Measurements from ENCODE around the gene CLIC1. TPM values are rescaled to one million over a fixed set of nuclear protein-coding genes. Genes with fewer than 3 reads are reported as not detected.

The CLIC1 gene
- total RNA-seq, 2 experiments from 2014 or later: 425 to 456 TPM

DNA sequence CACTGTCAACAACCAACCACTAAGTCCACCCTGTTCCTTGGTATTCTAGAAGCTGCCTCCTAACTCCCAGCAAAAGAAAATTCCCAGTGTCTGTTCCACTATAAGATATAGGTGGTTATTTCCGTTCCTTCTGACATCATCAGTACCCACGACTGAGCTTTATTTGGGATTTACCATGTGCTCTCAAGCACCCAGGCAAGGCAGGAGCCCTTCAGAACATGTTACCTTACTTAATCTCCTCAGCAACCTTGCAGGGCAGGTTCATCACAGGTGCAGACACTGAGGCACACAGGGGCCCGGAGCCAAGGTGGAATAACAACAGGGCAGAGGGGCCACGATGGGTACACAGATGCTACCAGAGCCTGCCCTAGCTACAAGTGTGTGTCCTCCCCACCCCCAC is 44.0 kb downstream of the CLIC1 start:
- DNase-seq (no peak), ATAC-seq (ENCODE audit: low read depth) (no peak)
- H3K9me3 Mint-ChIP-seq: no peaks in the 10 kb centered on the region
- peaks cover 3% of the 10 kb centered on the region for H3K4me1 Mint-ChIP-seq
- no peak overlapping the region for H3K4me3 Mint-ChIP-seq
- POLR2A ChIA-PET: interaction anchor here (1.4 kb wide), 1 partner anchor 11 kb away, joined by 4 read pairs; the partner anchor contains the start of gene ABHD16A
- no peak overlapping the region for H3K27ac Mint-ChIP-seq
- H3K27me3 Mint-ChIP-seq: no peaks in the 10 kb centered on the region
- H3K36me3 Mint-ChIP-seq: peaks cover 9% of the 10 kb centered on the region

DNA sequence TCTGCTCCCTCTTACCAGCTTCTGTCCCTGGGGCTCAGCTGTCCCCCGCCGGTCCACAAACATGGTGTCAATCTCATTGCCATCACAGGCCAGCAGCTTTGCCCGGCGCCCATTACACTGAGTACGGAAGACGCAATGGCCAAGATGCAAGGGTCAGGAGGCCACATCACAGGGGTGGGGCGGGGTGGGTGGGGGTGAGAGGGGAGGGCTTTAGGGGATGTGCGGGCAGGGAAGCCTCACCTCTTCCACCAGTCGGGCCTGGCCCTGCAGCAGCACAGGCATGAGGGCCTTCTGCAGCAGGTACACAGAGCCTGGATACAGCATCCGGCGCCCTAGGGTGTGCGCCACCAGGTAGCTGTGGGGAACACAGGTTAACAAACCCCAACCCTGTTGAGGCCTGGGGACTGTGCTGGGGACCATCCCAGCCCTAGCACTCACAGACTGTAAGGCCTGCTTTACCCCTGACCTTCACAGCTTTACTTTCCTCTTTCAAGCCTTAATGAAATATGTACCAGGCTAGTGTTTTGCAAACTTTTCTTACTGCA is 44.7 kb downstream of the CLIC1 start:
- POLR2A ChIA-PET: interaction anchor here (1.4 kb wide), 1 partner anchor 12 kb away, joined by 4 read pairs; the partner anchor contains the start of gene ABHD16A
- ATAC-seq (ENCODE audit: low read depth) (no peak), DNase-seq (no peak)
- no peaks in the 10 kb centered on the region for H3K9me3 Mint-ChIP-seq
- H3K4me1 Mint-ChIP-seq: no peaks in the 10 kb centered on the region
- peaks cover 5% of the 10 kb centered on the region for H3K36me3 Mint-ChIP-seq
- H3K27me3 Mint-ChIP-seq: no peaks in the 10 kb centered on the region
- H3K27ac Mint-ChIP-seq: no peak overlapping the region
- no peak overlapping the region for H3K4me3 Mint-ChIP-seq

DNA sequence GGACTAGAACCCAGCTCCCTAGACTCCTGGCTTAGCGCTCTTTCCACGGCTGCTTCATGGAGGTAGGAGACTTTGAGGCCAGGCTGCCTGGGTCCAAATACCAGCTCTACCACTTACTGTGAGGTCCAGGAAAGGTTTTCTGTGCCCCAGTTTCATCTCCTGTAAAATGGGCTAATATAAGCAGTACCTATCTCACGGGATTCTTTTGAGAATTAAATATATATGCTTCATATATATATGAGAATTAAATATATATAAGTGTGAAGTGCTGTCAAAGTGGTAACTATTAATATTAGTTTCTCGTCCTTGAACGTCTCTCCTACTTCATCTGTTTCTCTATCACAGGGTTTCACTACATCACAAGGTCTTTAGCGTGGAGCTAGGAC is 45.3 kb downstream of the CLIC1 start:
- Mint-ChIP-seq H3K9me3 (no peaks in the 10 kb centered on the region), H3K4me1 (no peaks in the 10 kb centered on the region), H3K36me3 (peaks cover 5% of the 10 kb centered on the region), H3K4me3 (no peak overlapping the region), H3K27me3 (no peaks in the 10 kb centered on the region), H3K27ac (no peak overlapping the region)
- POLR2A ChIA-PET: no interaction called here
- DNase-seq (no peak), ATAC-seq (ENCODE audit: low read depth) (no peak)

DNA sequence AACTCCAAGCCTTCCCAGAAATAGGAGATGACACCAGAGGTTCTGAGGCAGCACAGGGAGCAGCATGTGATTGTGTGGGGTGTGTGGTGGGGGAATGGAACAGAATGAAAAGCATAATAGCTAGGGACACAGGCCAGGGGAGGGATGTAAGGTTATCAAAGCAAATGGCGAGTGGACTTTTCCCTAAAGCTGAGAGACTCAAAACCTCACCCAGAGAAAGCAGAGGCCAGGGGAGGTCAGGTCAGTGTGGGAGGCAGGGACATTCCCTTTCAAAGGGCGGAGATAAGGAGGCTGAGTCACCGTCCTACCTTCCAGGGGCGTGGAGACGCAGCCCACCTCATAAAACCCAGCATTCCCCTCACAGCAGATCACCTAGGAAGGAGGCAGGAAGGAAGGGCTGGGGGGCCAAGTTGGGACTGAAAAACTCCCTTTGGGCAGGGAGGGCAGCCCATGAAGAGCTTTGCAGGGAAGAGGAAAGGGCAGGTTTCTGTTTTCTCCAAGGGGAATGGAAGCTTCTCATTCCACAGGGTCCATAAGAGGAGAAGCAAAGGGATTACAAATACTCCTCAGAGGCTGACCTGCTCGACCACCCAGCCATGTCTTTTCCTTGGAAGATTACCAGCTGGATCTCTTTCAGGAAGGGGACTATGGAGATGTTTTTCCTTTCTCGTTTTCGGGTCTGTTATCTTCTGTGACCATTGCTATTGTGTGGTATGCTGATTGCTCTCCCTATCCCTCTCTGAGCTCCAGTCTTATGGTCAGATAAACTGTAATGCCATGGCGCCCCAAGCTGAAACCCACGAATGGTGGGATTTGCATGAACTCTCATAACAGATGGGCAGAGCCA is 45.9 kb downstream of the CLIC1 start:
- Mint-ChIP-seq H3K4me3 (no peak overlapping the region), H3K9me3 (no peaks in the 10 kb centered on the region), H3K4me1 (no peaks in the 10 kb centered on the region), H3K36me3 (peaks cover 5% of the 10 kb centered on the region), H3K27me3 (no peaks in the 10 kb centered on the region), H3K27ac (no peak overlapping the region)
- POLR2A ChIA-PET: interaction anchor here (1.1 kb wide), 1 partner anchor 49 kb away, joined by 3 read pairs; the partner anchor contains the start of gene MSH5
- ATAC-seq (ENCODE audit: low read depth) (no peak), DNase-seq (no peak)

DNA sequence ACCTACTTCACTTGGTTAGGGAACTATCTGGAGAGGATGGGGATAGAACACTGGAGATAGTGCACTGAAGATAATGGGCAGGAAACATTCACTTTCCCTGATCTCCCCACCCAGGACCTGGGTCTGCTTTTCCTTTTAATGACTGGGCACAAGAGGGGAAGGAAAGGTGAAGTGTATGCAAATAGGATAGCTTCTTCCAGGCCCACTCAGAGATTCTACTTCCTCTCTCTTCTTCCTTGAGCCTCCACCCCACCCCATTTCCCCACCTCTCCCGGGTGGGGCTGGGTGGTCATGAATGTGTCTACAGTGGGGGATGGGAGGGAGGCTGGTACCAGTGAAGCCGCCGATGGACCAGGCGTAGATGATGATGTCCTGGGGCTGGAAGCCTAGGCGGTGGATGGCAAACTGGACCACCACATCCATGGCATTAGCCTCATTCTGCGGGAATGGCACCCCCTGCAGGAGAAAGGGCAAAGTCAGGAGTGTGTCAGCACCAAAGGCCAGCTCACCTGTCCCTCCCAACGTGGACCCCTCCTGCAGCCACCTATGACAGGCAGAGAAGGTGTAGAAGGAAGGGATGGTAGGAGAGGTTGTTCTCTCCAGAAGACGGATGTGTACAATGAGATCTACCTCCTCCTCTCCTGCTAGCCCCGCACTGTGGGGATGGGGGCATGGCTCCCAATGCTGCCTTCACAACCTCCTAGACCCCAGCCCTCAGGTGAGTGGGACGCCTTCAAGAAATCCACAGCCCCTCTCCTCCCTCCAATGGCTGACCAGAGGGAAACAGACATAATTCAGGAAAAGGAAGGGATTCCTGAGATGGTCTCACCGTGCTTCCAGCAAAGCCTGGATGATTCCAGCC is 46.9 kb downstream of the CLIC1 start:
- POLR2A ChIA-PET: interaction anchor here (1.1 kb wide), 1 partner anchor 50 kb away, joined by 3 read pairs; the partner anchor contains the start of gene MSH5
- Mint-ChIP-seq H3K4me3 (no peak overlapping the region), H3K27me3 (no peaks in the 10 kb centered on the region), H3K36me3 (peaks cover 5% of the 10 kb centered on the region), H3K9me3 (no peaks in the 10 kb centered on the region), H3K4me1 (no peaks in the 10 kb centered on the region), H3K27ac (peak overlapping the region; percentile 41)
- ATAC-seq (ENCODE audit: low read depth) (peak; percentile 33), DNase-seq (no peak)

DNA sequence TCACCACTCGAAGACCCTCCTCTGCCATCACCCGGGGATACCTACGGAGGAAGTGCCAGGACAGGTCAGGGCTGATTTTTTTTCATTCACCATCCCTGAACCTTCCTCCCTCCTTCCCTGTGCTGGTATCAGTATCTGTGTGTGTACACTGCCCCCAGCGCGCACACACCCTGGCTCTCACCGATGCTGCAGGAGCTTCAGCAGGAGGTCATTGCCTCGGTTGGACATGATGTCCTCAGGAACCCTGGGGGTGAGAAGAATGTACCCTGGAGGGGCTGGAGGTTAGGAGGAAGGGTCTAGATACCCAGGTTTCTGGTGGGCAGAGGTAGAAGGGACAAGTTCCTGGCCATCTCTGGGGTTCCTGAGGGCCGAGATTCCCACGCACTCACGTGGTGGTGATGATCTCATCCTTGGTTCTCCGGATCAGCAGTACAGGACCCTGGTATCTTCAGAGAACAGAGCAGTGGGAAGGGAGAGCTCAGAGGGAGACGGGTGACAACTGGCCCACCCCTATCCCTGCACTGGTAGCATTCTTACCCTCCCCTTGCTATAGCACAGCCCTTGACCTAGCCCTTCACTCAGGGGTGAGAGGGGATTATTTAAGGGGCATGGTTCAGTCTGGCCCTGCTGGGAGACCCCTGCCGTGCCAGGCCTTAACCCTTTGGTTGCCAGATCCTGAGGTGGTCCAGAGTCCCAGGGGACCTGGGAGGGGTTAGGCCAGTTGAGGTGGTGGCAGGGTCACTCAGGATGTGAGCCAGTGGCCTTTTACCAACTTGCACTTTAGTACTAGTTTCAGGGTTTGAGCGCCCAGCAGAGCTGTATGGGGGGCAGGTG is 48.3 kb downstream of the CLIC1 start:
- Mint-ChIP-seq H3K4me1 (no peaks in the 10 kb centered on the region), H3K4me3 (no peak overlapping the region), H3K9me3 (no peaks in the 10 kb centered on the region), H3K27ac (no peak overlapping the region), H3K27me3 (no peaks in the 10 kb centered on the region), H3K36me3 (peaks cover 4% of the 10 kb centered on the region)
- POLR2A ChIA-PET: no interaction called here
- no peak for ATAC-seq (ENCODE audit: low read depth)
- no peak for DNase-seq

DNA sequence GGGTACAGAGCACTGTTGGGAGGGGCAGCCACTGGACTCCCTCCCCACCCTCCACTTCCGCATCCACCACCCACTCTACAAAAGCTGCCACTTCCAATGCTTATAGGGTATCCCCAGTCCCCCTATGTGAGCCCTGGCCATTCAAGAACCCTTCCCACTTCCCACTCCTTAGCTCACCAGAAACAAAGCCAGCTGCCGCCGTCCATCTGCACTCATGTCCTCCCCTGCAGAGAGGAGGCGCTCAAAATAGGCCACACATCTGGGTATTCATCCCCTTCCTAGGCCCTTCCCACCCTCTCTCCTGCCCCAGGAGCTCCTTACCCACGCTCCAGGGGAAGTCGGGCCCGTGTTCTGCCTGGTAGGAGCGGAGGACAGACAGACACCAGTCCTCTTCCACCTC is 49.0 kb downstream of the CLIC1 start:
- peaks cover 4% of the 10 kb centered on the region for H3K36me3 Mint-ChIP-seq
- no peak for ATAC-seq (ENCODE audit: low read depth)
- no peaks in the 10 kb centered on the region for H3K9me3 Mint-ChIP-seq
- H3K27ac Mint-ChIP-seq: no peak overlapping the region
- no peaks in the 10 kb centered on the region for H3K4me1 Mint-ChIP-seq
- no peak for DNase-seq
- H3K4me3 Mint-ChIP-seq: no peak overlapping the region
- H3K27me3 Mint-ChIP-seq: no peaks in the 10 kb centered on the region
- POLR2A ChIA-PET: interaction anchor here (1.1 kb wide), 1 partner anchor 12 kb away, joined by 3 read pairs; no protein-coding TSS in a partner anchor

DNA sequence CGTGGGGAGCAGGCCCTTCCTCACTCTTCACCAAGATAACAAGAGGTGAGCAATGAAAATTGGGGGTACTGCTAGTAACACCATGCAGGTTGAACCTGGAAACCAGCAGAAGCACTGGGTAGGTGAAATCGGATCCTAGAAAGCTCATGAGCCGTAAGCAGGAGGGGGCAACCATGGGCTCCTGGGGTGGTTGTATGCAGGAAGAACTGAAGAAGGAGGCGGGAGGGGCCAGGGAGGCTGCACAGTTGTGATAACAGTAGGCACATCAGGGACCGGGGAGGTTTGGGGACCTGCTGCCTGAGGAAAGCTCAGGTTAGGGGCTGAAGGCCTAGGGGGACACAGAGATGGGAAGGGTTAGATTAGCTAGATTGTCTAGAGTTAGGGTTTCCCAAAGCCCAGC is 49.8 kb downstream of the CLIC1 start:
- H3K27ac Mint-ChIP-seq: peak overlapping the region; percentile 7
- no peaks in the 10 kb centered on the region for H3K9me3 Mint-ChIP-seq
- no peaks in the 10 kb centered on the region for H3K27me3 Mint-ChIP-seq
- H3K4me1 Mint-ChIP-seq: peaks cover 2% of the 10 kb centered on the region
- H3K4me3 Mint-ChIP-seq: no peak overlapping the region
- H3K36me3 Mint-ChIP-seq: peaks cover 4% of the 10 kb centered on the region
- DNase-seq (no peak), ATAC-seq (ENCODE audit: low read depth) (no peak)
- POLR2A ChIA-PET: interaction anchor here (1.1 to 1.6 kb wide), 2 partner anchors 11 to 16 kb away, joined by 3 read pairs; no protein-coding TSS in a partner anchor

DNA sequence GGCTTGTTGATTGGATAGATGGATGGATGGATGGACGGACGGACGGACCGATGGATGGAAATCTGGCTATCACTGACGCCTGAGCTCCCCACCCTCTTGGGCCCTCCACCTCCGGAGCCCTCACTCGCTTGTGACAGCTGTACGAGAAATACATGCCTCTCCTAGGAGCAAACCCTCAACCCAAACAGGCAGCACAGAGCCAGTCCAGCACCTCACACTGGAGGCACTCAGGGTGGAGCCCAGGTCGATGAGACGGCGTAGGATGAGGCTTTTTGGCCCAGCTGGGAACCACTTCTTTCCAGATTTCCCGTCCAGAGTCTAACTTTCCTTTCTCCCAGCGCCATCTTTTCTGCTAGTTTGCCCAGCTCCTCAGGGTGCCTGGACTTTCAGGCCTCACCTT is 52.7 kb downstream of the CLIC1 start:
- H3K27ac Mint-ChIP-seq: no peak overlapping the region

DNA sequence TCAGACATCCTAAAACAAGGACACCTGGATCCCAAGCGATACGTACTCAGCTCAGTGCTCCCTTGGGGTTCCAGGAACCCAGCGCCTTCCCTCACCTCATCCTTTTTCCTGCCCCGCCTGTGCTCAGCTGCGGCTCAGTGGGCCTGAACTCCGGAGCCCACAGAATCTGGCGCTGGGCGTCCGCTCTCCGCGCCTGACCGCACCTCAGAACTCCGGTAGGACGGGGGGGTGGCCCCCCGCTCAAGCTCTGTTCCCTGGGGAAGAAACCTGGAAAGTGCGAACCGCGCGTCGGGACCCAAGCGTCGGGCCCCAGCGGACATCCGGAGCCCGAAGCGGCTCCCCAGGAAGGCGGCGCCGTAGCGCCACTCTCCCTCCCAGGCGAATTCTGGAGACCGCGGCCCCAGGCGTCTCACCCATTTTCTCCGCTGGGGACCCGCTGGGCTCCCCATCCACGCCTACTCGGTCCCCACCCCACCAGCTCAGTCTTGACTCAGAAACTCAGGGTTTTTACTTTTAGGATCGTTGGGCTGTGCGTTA is 55.1 kb downstream of the CLIC1 start:
- Mint-ChIP-seq H3K36me3 (no peaks in the 10 kb centered on the region), H3K4me1 (peaks cover 28% of the 10 kb centered on the region), H3K27ac (peak overlapping the region; percentile 77), H3K9me3 (no peaks in the 10 kb centered on the region), H3K4me3 (peak overlapping the region; percentile 79), H3K27me3 (no peaks in the 10 kb centered on the region)
- POLR2A ChIA-PET: interaction anchor here (0.6 to 2.7 kb wide), 8 partner anchors 13 to 149 kb away, joined by 3 to 16 read pairs (median 6); partner anchors contain the start of genes ABHD16A, MPIG6B and MSH5
- DNase-seq (peak; percentile 64), ATAC-seq (ENCODE audit: low read depth) (peak; percentile 55)

More for the DNA sequence above, 52.7 kb downstream of the CLIC1 start:
- no peaks in the 10 kb centered on the region for H3K9me3 Mint-ChIP-seq
- H3K27me3 Mint-ChIP-seq: no peaks in the 10 kb centered on the region
- DNase-seq: no peak
- POLR2A ChIA-PET: interaction anchor here (0.7 to 1.2 kb wide), 3 partner anchors 19 to 64 kb away, joined by 3 read pairs; partner anchors contain the start of gene GPANK1
- H3K4me1 Mint-ChIP-seq: peaks cover 23% of the 10 kb centered on the region
- no peak overlapping the region for H3K4me3 Mint-ChIP-seq
- ATAC-seq (ENCODE audit: low read depth): no peak
- H3K36me3 Mint-ChIP-seq: peaks cover 4% of the 10 kb centered on the region
